HUES6 (cell line): ENCODE data around the gene COL25A1.

Source experiments
- H3K27ac ChIP-seq: 2 replicates; pipeline ENCODE4 v1.7.0; 2013; ENCODE audit warnings: low read depth, mild to moderate bottlenecking, low read length, inconsistent platforms
- H3K27me3 ChIP-seq: 2 replicates; pipeline ENCODE4 v1.6.1; 2013; ENCODE audit warnings: low read length; ENCODE audit not compliant: control insufficient read depth, insufficient read depth
- H3K36me3 ChIP-seq: 2 replicates; pipeline ENCODE4 v1.6.1; 2013; ENCODE audit warnings: low read length; ENCODE audit not compliant: control insufficient read depth, insufficient read depth
- H3K4me1 ChIP-seq: 2 replicates; pipeline ENCODE4 v1.6.1; 2013; ENCODE audit warnings: low read length; ENCODE audit not compliant: control insufficient read depth, insufficient read depth
- H3K4me3 ChIP-seq: 2 replicates; pipeline ENCODE4 v1.5.1; 2013; ENCODE audit warnings: low read depth, low read length
- H3K9ac ChIP-seq: one replicate; pipeline ENCODE4 v1.6.1; 2013; ENCODE audit warnings: mild to moderate bottlenecking, low read length
- H3K9me3 ChIP-seq: 2 replicates; pipeline ENCODE4 v1.6.1; 2013; ENCODE audit warnings: low read depth, low read length; ENCODE audit not compliant: control insufficient read depth, insufficient read depth

Gene COL25A1

GRCh38 chr4:109171070-109171469, 131.4 kb downstream of the COL25A1 start:
- no peak overlapping the region for H3K9ac ChIP-seq
- H3K4me3 ChIP-seq: no peak overlapping the region
- H3K36me3 ChIP-seq: no peaks in the 10 kb centered on the region
- no peaks in the 10 kb centered on the region for H3K9me3 ChIP-seq
- no peaks in the 10 kb centered on the region for H3K4me1 ChIP-seq
- H3K27ac ChIP-seq: no peak overlapping the region
- no peaks in the 10 kb centered on the region for H3K27me3 ChIP-seq

GRCh38 chr4:109169170-109169569, 133.3 kb downstream of the COL25A1 start:
- no peak overlapping the region for H3K4me3 ChIP-seq
- no peaks in the 10 kb centered on the region for H3K36me3 ChIP-seq
- H3K27me3 ChIP-seq: no peaks in the 10 kb centered on the region
- 0 out of 2 replicates have a peak, but pooled peaks cover 1% of the 10 kb centered on the region for H3K4me1 ChIP-seq
- H3K9me3 ChIP-seq: no peaks in the 10 kb centered on the region
- H3K9ac ChIP-seq: no peak overlapping the region
- no peak overlapping the region for H3K27ac ChIP-seq

- Histone ChIP-seq H3K36me3 (no peaks in the 10 kb centered on the region), H3K27me3 (no peaks in the 10 kb centered on the region), H3K9ac (no peak overlapping the region), H3K9me3 (no peaks in the 10 kb centered on the region), H3K27ac (no peak overlapping the region), H3K4me1 (0 out of 2 replicates have a peak, but pooled peaks cover 6% of the 10 kb centered on the region), H3K4me3 (no peak overlapping the region)
Measured at GRCh38 chr4:109166586-109166985, 135.9 kb downstream of the COL25A1 start.

GRCh38 chr4:109166126-109166525, 136.3 kb downstream of the COL25A1 start:
- H3K27ac ChIP-seq: no peak overlapping the region
- H3K9ac ChIP-seq: no peak overlapping the region
- no peak overlapping the region for H3K4me3 ChIP-seq
- no peaks in the 10 kb centered on the region for H3K9me3 ChIP-seq
- H3K36me3 ChIP-seq: no peaks in the 10 kb centered on the region
- H3K27me3 ChIP-seq: no peaks in the 10 kb centered on the region
- 0 out of 2 replicates have a peak, but pooled peaks cover 6% of the 10 kb centered on the region for H3K4me1 ChIP-seq

- H3K9me3 ChIP-seq: no peaks in the 10 kb centered on the region
Measured at GRCh38 chr4:109164011-109164410, 138.4 kb downstream of the COL25A1 start.

GRCh38 chr4:109163493-109163892, 139.0 kb downstream of the COL25A1 start:
- H3K9ac ChIP-seq: no peak overlapping the region
- no peaks in the 10 kb centered on the region for H3K27me3 ChIP-seq
- no peaks in the 10 kb centered on the region for H3K36me3 ChIP-seq
- 0 out of 2 replicates have a peak, but pooled peaks cover 6% of the 10 kb centered on the region for H3K4me1 ChIP-seq
- no peaks in the 10 kb centered on the region for H3K9me3 ChIP-seq
- H3K4me3 ChIP-seq: no peak overlapping the region
- H3K27ac ChIP-seq: no peak overlapping the region

More at GRCh38 chr4:109164011-109164410, 138.4 kb downstream of the COL25A1 start:
- no peak overlapping the region for H3K9ac ChIP-seq
- H3K27ac ChIP-seq: no peak overlapping the region
- no peak overlapping the region for H3K4me3 ChIP-seq
- 0 out of 2 replicates have a peak, but pooled peaks cover 6% of the 10 kb centered on the region for H3K4me1 ChIP-seq
- H3K27me3 ChIP-seq: no peaks in the 10 kb centered on the region
- no peaks in the 10 kb centered on the region for H3K36me3 ChIP-seq

GRCh38 chr4:109162759-109163158, 139.7 kb downstream of the COL25A1 start:
- Histone ChIP-seq H3K27ac (no peak overlapping the region), H3K9ac (no peak overlapping the region), H3K27me3 (no peaks in the 10 kb centered on the region), H3K4me3 (no peak overlapping the region), H3K9me3 (no peaks in the 10 kb centered on the region), H3K36me3 (no peaks in the 10 kb centered on the region), H3K4me1 (0 out of 2 replicates have a peak, but pooled peaks cover 6% of the 10 kb centered on the region)

- no peaks in the 10 kb centered on the region for H3K36me3 ChIP-seq
- H3K4me3 ChIP-seq: no peak overlapping the region
- H3K27me3 ChIP-seq: no peaks in the 10 kb centered on the region
- H3K9ac ChIP-seq: no peak overlapping the region
- no peaks in the 10 kb centered on the region for H3K9me3 ChIP-seq
- no peak overlapping the region for H3K27ac ChIP-seq
- H3K4me1 ChIP-seq: 0 out of 2 replicates have a peak, but pooled peaks cover 6% of the 10 kb centered on the region
Measured at GRCh38 chr4:109160494-109160893, 142.0 kb downstream of the COL25A1 start.

- no peaks in the 10 kb centered on the region for H3K36me3 ChIP-seq
- H3K4me3 ChIP-seq: no peak overlapping the region
- H3K27ac ChIP-seq: no peak overlapping the region
- no peaks in the 10 kb centered on the region for H3K4me1 ChIP-seq
- H3K9me3 ChIP-seq: no peaks in the 10 kb centered on the region
- H3K9ac ChIP-seq: no peak overlapping the region
- no peaks in the 10 kb centered on the region for H3K27me3 ChIP-seq
Measured at GRCh38 chr4:109157696-109158095, 144.8 kb downstream of the COL25A1 start.

- Histone ChIP-seq H3K4me3 (no peak overlapping the region), H3K9ac (no peak overlapping the region), H3K36me3 (no peaks in the 10 kb centered on the region), H3K27me3 (no peaks in the 10 kb centered on the region), H3K9me3 (no peaks in the 10 kb centered on the region), H3K4me1 (no peaks in the 10 kb centered on the region), H3K27ac (no peak overlapping the region)
Measured at GRCh38 chr4:109157205-109157604, 145.3 kb downstream of the COL25A1 start.

- Histone ChIP-seq H3K4me1 (no peaks in the 10 kb centered on the region), H3K4me3 (no peak overlapping the region), H3K27ac (no peak overlapping the region), H3K27me3 (no peaks in the 10 kb centered on the region), H3K9ac (no peak overlapping the region), H3K9me3 (no peaks in the 10 kb centered on the region), H3K36me3 (no peaks in the 10 kb centered on the region)
Measured at GRCh38 chr4:109156356-109156755, 146.1 kb downstream of the COL25A1 start.
